BLaER1 treated with 17β-estradiol and CSF1 and Interleukin-3, amounts not matched to agents 10 nM and 100 nM (cell line): ENCODE data around the gene MAN2A2.
A peak's percentile ranks its signal among the peaks of the same experiment; 100 is the strongest.

ENCODE experiments used
- H3K27ac ChIP-seq, 11 experiments: shearing (Covaris generic); formaldehyde crosslinking; 2 replicates each; pipeline ENCODE4 v1.8.1; 2022
- H3K27me3 ChIP-seq, 11 experiments: shearing (Covaris generic); formaldehyde crosslinking; 2 replicates each; pipeline ENCODE4 v1.8.1; 2022
- H3K36me3 ChIP-seq, 11 experiments: shearing (Covaris generic); formaldehyde crosslinking; 2 replicates each; pipeline ENCODE4 v1.8.1; 2022
- H3K4me1 ChIP-seq, 10 experiments: shearing (Covaris generic); formaldehyde crosslinking; 2 replicates each; pipeline ENCODE4 v1.8.1; 2022
- H3K4me2 ChIP-seq, 11 experiments: shearing (Covaris generic); formaldehyde crosslinking; 2 replicates each; pipeline ENCODE4 v1.8.1; 2022
- H3K4me3 ChIP-seq, 10 experiments: shearing (Covaris generic); formaldehyde crosslinking; 2 replicates each; pipeline ENCODE4 v1.8.1; 2022
- H3K9ac ChIP-seq, 11 experiments: shearing (Covaris generic); formaldehyde crosslinking; 2 replicates each; pipeline ENCODE4 v1.8.1; 2022
- H3K9me3 ChIP-seq, 11 experiments: shearing (Covaris generic); formaldehyde crosslinking; replicated peaks in 1 of 11; 2 replicates each; pipeline ENCODE4 v1.8.1; 2022
- H4K20me1 ChIP-seq, 11 experiments: shearing (Covaris generic); formaldehyde crosslinking; 2 replicates each; pipeline ENCODE4 v1.8.1; 2022
- Cebpa-rat ChIP-seq, 11 experiments: shearing (Covaris generic); IDR thresholded peaks; 2 replicates each; pipeline ENCODE4 v1.8.1; 2022

MAN2A2 gene

GRCh38 chr15:90902840-90903732, at the start of gene MAN2A2:
MAN2A2 (plus strand) TSS chr15:90903302; CDS start chr15:90904208, 906 bp downstream.
- peak within 1 kb of the TSS; percentile 75 to 95 (median 90) for H3K27ac ChIP-seq

GRCh38 chr15:90855139-90855538, 48.0 kb upstream of the MAN2A2 start:
- TF ChIP-seq Cebpa-rat (IDR thresholded peaks at IDR 0.05): no peak
- Histone ChIP-seq H3K4me3 (no peak overlapping the region), H3K9ac (no peak overlapping the region), H3K27me3 (peaks cover 0 to 8% (median 0%) of the 10 kb centered on the region in 11 experiments; a peak in 3 of 22 replicates), H3K9me3 (no peaks in the 10 kb centered on the region), H3K27ac (0 out of 22 replicates have a peak overlapping the region, but pooled peaks of 1 of the 11 experiments have one; percentile 22), H3K4me1 (peaks cover 35 to 68% (median 48%) of the 10 kb centered on the region in 10 experiments), H4K20me1 (peaks cover 0 to 12% (median 4%) of the 10 kb centered on the region in 11 experiments; a peak in 5 of 22 replicates), H3K36me3 (peaks cover 0 to 8% (median 0%) of the 10 kb centered on the region in 11 experiments; a peak in 4 of 22 replicates), H3K4me2 (peak overlapping the region in 2 of 11 experiments; percentile 7 to 18; a peak in 1 of 22 replicates)

More at GRCh38 chr15:90902840-90903732, at the start of gene MAN2A2:
- H3K9ac ChIP-seq: peak within 1 kb of the TSS; percentile 85 to 96 (median 93)
- H3K4me2 ChIP-seq: peak within 1 kb of the TSS; percentile 87 to 99 (median 94)
- peaks cover 0 to 15% (median 0%) of the 10 kb centered on the region in 11 experiments; a peak in 6 of 22 replicates for H4K20me1 ChIP-seq
- H3K4me1 ChIP-seq: peaks cover 19 to 48% (median 38%) of the 10 kb centered on the region in 10 experiments
- peaks cover 33 to 36% (median 34%) of the 10 kb centered on the region in 11 experiments for H3K36me3 ChIP-seq
- H3K4me3 ChIP-seq: peak within 1 kb of the TSS; percentile 60 to 90 (median 78)
- TF ChIP-seq Cebpa-rat (IDR thresholded peaks at IDR 0.05): no peak
- no peaks in the 10 kb centered on the region for H3K9me3 ChIP-seq
- H3K27me3 ChIP-seq: no peaks in the 10 kb centered on the region

DNA sequence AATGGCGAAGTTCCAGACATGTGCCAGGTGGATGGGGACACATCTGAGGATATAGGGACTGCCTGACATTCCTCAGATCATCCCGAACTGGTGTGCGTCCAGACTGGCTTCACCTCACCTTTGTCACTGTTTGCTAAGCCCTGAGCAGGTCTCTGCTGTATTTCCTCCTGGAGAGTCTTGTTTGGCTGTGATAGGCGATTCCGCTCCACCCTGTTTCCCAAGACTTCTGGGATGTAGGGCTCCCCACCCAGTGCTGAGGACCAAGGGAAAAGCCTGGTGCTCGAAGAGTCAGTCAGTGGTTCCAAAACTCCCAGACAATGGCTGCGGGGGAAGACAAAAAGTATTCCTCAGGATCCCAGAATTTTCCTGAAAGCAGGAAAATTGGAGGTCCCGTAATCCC, 45.8 kb upstream of the MAN2A2 start:
- peaks cover 0 to 9% (median 2%) of the 10 kb centered on the region in 11 experiments; a peak in 5 of 22 replicates for H4K20me1 ChIP-seq
- peaks cover 21 to 58% (median 32%) of the 10 kb centered on the region in 10 experiments for H3K4me1 ChIP-seq
- no peaks in the 10 kb centered on the region for H3K27me3 ChIP-seq
- no peak for TF ChIP-seq Cebpa-rat (IDR thresholded peaks at IDR 0.05)
- no peak overlapping the region for H3K27ac ChIP-seq
- no peak overlapping the region for H3K4me3 ChIP-seq
- no peak overlapping the region for H3K9ac ChIP-seq
- H3K9me3 ChIP-seq: no peaks in the 10 kb centered on the region
- H3K4me2 ChIP-seq: no peak overlapping the region
- H3K36me3 ChIP-seq: no peaks in the 10 kb centered on the region; a peak in 1 of 22 replicates

GRCh38 chr15:90857883-90858443, 45.1 kb upstream of the MAN2A2 start:
- Histone ChIP-seq H3K27me3 (no peaks in the 10 kb centered on the region), H3K27ac (no peak overlapping the region), H3K36me3 (no peaks in the 10 kb centered on the region; a peak in 1 of 22 replicates), H4K20me1 (0 out of 22 replicates have a peak, but pooled peaks cover 0 to 3% (median 0%) of the 10 kb centered on the region in 11 experiments), H3K4me2 (no peak overlapping the region), H3K4me1 (peaks cover 15 to 57% (median 28%) of the 10 kb centered on the region in 10 experiments), H3K9ac (no peak overlapping the region), H3K4me3 (no peak overlapping the region), H3K9me3 (no peaks in the 10 kb centered on the region)
- no peak for TF ChIP-seq Cebpa-rat (IDR thresholded peaks at IDR 0.05)

DNA sequence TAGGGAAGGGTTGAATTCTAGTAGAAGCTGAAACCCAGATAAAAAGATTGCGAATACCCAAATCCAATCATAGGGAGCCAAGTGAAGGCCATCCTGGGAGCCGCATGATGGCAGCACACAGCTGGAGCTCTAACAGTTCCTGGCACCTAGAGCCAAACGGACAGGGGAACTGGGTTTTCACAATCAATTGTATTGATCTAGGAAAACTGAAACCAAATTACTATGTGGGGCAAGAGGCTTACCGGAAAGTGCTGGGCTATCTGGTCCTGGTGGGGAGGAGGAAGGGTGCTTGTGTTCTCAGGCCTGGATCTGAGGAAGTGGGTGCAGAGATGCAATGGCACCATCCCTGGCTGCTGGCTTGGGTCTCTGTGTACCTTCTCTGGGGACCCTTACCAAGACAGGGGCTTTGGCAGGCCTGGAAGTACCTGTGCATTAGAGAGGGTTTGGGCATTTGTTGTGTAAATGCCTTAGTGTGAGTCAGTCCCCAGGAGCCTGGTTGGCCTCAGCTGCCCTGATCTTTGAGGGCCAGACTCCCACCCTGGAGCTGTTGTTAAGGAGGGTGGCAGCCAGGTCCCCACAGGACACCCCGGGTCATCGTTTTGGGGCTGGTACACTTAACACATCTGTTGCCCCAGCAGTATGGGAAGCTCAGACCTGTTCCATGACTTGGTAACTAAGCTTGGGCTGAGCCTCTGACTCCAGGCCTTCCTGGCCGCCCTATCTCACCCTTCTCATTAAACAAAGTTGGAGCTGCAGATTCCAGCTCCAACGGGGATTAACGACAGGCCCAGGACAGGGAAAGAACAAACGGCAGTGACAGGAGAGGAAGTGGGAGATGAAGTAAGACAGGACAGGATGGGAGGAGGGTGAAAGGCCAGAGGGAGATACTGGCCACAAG, 43.6 kb upstream of the MAN2A2 start:
- no peaks in the 10 kb centered on the region for H4K20me1 ChIP-seq
- peak overlapping the region in 7 of 11 experiments; percentile 25 to 66 (median 61); a peak in 12 of 22 replicates for H3K4me2 ChIP-seq
- peak overlapping the region in 3 of 11 experiments; percentile 7 to 23 (median 18); a peak in 1 of 22 replicates for H3K9ac ChIP-seq
- H3K9me3 ChIP-seq: no peaks in the 10 kb centered on the region
- H3K4me3 ChIP-seq: no peak overlapping the region
- H3K27me3 ChIP-seq: no peaks in the 10 kb centered on the region
- H3K36me3 ChIP-seq: no peaks in the 10 kb centered on the region; a peak in 1 of 22 replicates
- TF ChIP-seq Cebpa-rat (IDR thresholded peaks at IDR 0.05): no peak
- peaks cover under 1 to 57% (median 32%) of the 10 kb centered on the region in 10 experiments; a peak in 19 of 20 replicates for H3K4me1 ChIP-seq
- H3K27ac ChIP-seq: peak overlapping the region in 2 of 11 experiments; percentile 20 to 37; a peak in 3 of 22 replicates

- Histone ChIP-seq H3K4me2 (peak overlapping the region in 5 of 11 experiments; percentile 50 to 66 (median 65); a peak in 8 of 22 replicates), H3K36me3 (no peaks in the 10 kb centered on the region), H3K9me3 (no peaks in the 10 kb centered on the region), H3K4me1 (peaks cover 0 to 55% (median 28%) of the 10 kb centered on the region in 10 experiments; a peak in 17 of 20 replicates), H3K4me3 (no peak overlapping the region), H3K9ac (no peak overlapping the region), H4K20me1 (no peaks in the 10 kb centered on the region), H3K27me3 (no peaks in the 10 kb centered on the region), H3K27ac (no peak overlapping the region)
- no peak for TF ChIP-seq Cebpa-rat (IDR thresholded peaks at IDR 0.05)
Measured at GRCh38 chr15:90860450-90860849, 42.7 kb upstream of the MAN2A2 start.

DNA sequence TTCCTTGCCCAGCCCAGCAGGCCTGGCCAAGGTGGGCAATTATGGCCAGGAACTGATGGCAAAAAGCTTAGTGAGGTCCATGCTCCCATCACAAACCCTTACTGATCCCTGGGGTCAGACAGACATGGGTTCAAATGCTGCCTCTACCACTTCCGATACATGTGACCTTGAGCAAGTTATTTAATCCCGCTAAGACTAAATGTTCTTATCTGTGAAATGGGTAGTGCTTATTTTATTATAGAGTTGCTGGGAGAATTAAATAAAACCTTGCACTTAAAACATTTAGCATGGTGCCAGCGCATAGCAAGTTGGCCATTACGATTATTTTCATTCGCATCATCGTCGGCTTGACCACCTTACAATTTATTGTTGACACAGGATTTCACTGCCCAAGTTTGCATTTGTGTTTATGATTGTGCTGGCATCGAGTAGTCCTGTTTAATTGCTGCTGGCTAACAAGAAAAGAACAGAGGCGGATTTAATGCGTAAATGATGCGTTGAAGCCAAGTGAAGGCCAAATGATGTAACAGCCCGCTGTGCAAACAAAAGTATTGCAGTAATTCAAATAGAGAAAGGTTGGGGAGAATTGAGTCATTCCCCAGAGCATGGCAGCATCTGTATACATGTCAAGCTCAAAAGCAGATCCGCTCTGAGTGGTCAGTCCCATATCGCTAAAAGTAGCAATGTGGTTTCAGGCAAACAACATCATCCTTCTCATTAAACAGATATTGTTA, 42.0 kb upstream of the MAN2A2 start:
- no peak for TF ChIP-seq Cebpa-rat (IDR thresholded peaks at IDR 0.05)
- H3K4me3 ChIP-seq: no peak overlapping the region
- no peaks in the 10 kb centered on the region for H3K9me3 ChIP-seq
- no peak overlapping the region for H3K9ac ChIP-seq
- H3K4me2 ChIP-seq: 0 out of 22 replicates have a peak overlapping the region, but pooled peaks of 1 of the 11 experiments have one; percentile 65
- no peaks in the 10 kb centered on the region for H3K36me3 ChIP-seq
- no peaks in the 10 kb centered on the region for H4K20me1 ChIP-seq
- H3K27ac ChIP-seq: no peak overlapping the region
- H3K4me1 ChIP-seq: peaks cover 0 to 54% (median 28%) of the 10 kb centered on the region in 10 experiments; a peak in 17 of 20 replicates
- H3K27me3 ChIP-seq: no peaks in the 10 kb centered on the region
